SU-DHL-6 (cell line): ENCODE measurements around the gene STK32C.

Source experiments
- H2AFZ ChIP-seq: fragments of 200-600 bp; sonication (generic); 2 replicates; pipeline ENCODE4 v1.6.1; 2014; ENCODE audit warnings: low read depth, mild to moderate bottlenecking, moderate library complexity, mixed read lengths, antibody characterized with exemption, low read length; ENCODE audit not compliant: severe bottlenecking
- H3F3A ChIP-seq: fragments of 200-600 bp; shearing (Covaris generic); 2 replicates; pipeline ENCODE4 v1.6.0; 2016; ENCODE audit warnings: antibody characterized with exemption, mild to moderate bottlenecking; ENCODE audit not compliant: insufficient read depth
- H3K27ac ChIP-seq: fragments of 200-600 bp; sonication (generic); 2 replicates; pipeline ENCODE4 v1.5.1; 2016; ENCODE audit warnings: low read depth, mild to moderate bottlenecking, low read length, moderate library complexity, mixed read lengths
- H3K27me3 ChIP-seq: fragments of 200-600 bp; sonication (generic), shearing (Covaris generic); 2 replicates; pipeline ENCODE4 v1.6.0; 2014; ENCODE audit warnings: mild to moderate bottlenecking, low read length
- H3K36me3 ChIP-seq: fragments of 200-600 bp; sonication (generic); 2 replicates; pipeline ENCODE4 v1.6.1; 2014; ENCODE audit warnings: mild to moderate bottlenecking, low read length, mixed read lengths
- H3K4me2 ChIP-seq: fragments of 300-600, 200-600 bp; shearing (Covaris generic), sonication (generic); 2 replicates; pipeline ENCODE4 v1.6.0; 2014; ENCODE audit warnings: low read length, low read depth, mild to moderate bottlenecking; ENCODE audit not compliant: poor library complexity, severe bottlenecking
- H3K4me3 ChIP-seq: fragments of 200-600 bp; sonication (generic); 2 replicates; pipeline ENCODE4 v1.5.1; 2014; ENCODE audit warnings: antibody characterized with exemption, low read length, mild to moderate bottlenecking, mixed read lengths; ENCODE audit not compliant: insufficient read depth, poor library complexity, severe bottlenecking
- H3K79me2 ChIP-seq: fragments of 200-600 bp; sonication (generic); 2 replicates; pipeline ENCODE4 v1.6.1; 2014; ENCODE audit warnings: mild to moderate bottlenecking, low read length, moderate library complexity; ENCODE audit not compliant: insufficient read depth
- H3K9ac ChIP-seq: fragments of 200-600 bp; sonication (generic); 2 replicates; pipeline ENCODE4 v1.7.0; 2014; ENCODE audit warnings: mild to moderate bottlenecking, low read length
- H3K9me2 ChIP-seq: fragments of 200-600 bp; sonication (generic); replicated peaks from 2 replicates; pipeline ENCODE4 v1.6.1; 2014; ENCODE audit warnings: low read length; ENCODE audit not compliant: insufficient read depth
- H3K9me3 ChIP-seq: fragments of 200-600 bp; sonication (generic); 2 replicates; pipeline ENCODE4 v1.6.1; 2014; ENCODE audit warnings: low read length, mixed read lengths; ENCODE audit not compliant: insufficient read depth
- H4K20me1 ChIP-seq: fragments of 200-600 bp; sonication (generic); 2 replicates; pipeline ENCODE4 v1.6.1; 2014; ENCODE audit warnings: low read depth, mild to moderate bottlenecking, antibody characterized with exemption, low read length, moderate library complexity, mixed read lengths
- EZH2phosphoT487 ChIP-seq: fragments of 200-600 bp; sonication (generic), shearing (Covaris generic); conservative IDR thresholded peaks from 2 replicates; pipeline ENCODE4 v1.6.1; 2018; ENCODE audit warnings: mild to moderate bottlenecking, antibody characterized with exemption, low read length, moderate library complexity, mixed read lengths
- TF ChIP-seq, protein P1 (sequence below): fragments of 200-600 bp; sonication (generic); IDR thresholded peaks from one replicate; pipeline ENCODE4 v1.5.1; 2017; ENCODE audit warnings: antibody characterized with exemption, mild to moderate bottlenecking, low read length, moderate library complexity; ENCODE audit not compliant: insufficient read depth, poor library complexity, severe bottlenecking

STK32C gene

DNA sequence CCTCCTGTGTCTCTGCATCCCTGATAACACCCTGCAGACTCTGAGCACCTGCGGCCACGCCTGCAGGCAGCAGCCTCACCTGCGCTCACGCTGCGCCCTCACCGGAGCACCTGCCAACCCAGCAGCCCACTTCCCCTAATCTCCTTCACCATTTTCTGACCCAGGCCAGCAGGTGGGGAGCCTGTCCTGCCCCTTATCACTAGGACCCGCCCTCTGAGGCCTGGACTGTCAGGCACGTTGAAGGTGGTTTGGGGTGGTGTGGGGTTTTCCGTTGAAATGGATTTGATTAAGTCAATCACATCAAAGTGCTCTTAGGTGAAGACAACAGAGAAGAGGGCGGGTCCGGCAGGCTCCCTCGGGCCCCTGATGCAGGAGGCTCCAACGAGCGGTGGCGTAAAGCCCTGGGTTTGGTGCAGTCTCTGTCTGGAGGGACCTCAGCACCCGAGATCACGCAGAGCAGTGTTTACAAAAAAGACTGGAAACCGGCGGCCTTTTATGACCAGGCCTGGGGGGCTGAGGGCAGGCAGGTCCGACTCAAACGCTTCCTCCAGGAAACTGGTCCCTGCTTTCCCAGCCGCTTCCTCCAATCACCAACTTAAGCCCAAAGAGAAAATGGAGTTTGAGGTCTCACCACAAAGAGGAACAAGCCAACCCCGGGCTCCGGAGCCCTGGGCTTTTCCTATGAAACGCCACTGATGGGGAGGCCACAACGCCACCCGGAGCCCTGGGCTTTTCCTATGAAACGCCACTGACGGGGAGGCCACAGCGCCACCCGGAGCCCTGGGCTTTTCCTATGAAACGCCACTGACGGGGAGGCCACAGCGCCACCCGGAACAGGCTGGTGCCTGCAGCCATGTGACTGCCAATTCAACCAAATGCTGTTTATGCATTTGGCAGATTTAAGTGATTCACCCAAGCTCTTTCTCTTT lies 75.5 kb downstream of the STK32C start:
- TF ChIP-seq, protein P1, sequence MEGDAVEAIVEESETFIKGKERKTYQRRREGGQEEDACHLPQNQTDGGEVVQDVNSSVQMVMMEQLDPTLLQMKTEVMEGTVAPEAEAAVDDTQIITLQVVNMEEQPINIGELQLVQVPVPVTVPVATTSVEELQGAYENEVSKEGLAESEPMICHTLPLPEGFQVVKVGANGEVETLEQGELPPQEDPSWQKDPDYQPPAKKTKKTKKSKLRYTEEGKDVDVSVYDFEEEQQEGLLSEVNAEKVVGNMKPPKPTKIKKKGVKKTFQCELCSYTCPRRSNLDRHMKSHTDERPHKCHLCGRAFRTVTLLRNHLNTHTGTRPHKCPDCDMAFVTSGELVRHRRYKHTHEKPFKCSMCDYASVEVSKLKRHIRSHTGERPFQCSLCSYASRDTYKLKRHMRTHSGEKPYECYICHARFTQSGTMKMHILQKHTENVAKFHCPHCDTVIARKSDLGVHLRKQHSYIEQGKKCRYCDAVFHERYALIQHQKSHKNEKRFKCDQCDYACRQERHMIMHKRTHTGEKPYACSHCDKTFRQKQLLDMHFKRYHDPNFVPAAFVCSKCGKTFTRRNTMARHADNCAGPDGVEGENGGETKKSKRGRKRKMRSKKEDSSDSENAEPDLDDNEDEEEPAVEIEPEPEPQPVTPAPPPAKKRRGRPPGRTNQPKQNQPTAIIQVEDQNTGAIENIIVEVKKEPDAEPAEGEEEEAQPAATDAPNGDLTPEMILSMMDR: no peak
- TF ChIP-seq EZH2phosphoT487: no peak
- Histone ChIP-seq H3K9me3 (no peaks in the 10 kb centered on the region), H2AFZ (no peak overlapping the region), H3K4me3 (no peak overlapping the region), H3K9me2 (no peaks in the 10 kb centered on the region), H3K4me2 (no peak overlapping the region), H3K79me2 (no peaks in the 10 kb centered on the region), H3K9ac (no peak overlapping the region), H3K27ac (no peak overlapping the region), H4K20me1 (no peaks in the 10 kb centered on the region), H3F3A (no peaks in the 10 kb centered on the region), H3K36me3 (no peaks in the 10 kb centered on the region), H3K27me3 (no peaks in the 10 kb centered on the region)

DNA sequence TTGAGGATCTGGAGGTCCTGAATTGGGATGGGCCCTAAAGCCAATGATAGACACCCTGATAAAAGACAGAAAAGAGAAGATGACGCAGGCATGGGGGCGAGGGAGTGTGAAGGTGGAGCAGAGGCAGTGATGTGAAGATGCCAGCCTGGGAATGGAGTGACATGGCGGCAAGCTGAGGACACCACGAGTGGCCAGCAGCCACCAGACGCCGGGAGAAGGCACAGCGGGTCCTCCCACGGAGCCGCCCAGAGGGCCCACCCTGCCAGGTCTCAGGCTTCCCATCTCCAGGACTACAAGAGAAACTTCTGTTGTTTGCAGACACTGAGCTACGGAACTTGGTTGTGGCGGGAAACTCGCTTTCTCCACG lies 76.1 kb downstream of the STK32C start:
- Histone ChIP-seq H4K20me1 (no peaks in the 10 kb centered on the region), H3F3A (no peaks in the 10 kb centered on the region), H3K36me3 (no peaks in the 10 kb centered on the region), H3K9ac (no peak overlapping the region), H3K27ac (no peak overlapping the region), H2AFZ (no peak overlapping the region), H3K9me3 (no peaks in the 10 kb centered on the region), H3K4me3 (no peak overlapping the region), H3K4me2 (no peak overlapping the region), H3K9me2 (no peaks in the 10 kb centered on the region), H3K79me2 (no peaks in the 10 kb centered on the region), H3K27me3 (no peaks in the 10 kb centered on the region)
- TF ChIP-seq, protein P1: no peak
- TF ChIP-seq EZH2phosphoT487: no peak

DNA sequence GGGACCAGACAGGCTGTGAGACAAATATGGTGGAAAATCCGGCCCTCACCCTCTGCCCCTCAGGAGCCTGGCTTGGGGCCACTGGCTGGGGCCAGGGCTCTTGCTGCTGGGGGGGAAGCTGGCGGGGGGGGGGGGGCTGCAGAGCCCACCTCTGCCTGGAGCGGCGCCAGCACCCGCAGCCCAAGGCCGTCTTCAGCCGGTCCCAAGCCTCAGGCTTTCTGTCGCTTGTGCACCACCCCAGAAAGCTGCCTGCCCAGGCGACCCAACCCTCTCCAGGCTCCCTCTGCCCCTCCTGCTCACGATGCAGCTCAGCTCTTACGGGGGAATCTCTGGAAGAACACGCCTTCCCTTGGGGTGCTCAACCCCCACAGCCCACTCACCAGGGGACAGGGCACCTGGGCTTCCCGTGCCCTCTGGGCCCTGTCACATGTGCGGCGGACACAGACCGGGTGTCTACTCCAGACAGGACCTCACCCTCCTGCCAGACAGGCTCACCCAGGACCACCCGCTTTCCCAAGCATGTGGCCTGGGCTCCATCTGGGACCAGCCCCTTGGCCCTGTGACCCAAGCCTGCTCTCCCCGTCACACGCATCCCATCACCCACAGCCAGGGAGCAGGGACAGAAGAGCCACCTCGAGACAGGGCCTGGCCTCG lies 77.1 kb downstream of the STK32C start:
- Histone ChIP-seq H3K4me2 (no peak overlapping the region), H3K27me3 (no peaks in the 10 kb centered on the region), H3K36me3 (no peaks in the 10 kb centered on the region), H3K9me3 (no peaks in the 10 kb centered on the region), H3K79me2 (no peaks in the 10 kb centered on the region), H3K4me3 (no peak overlapping the region), H3F3A (no peaks in the 10 kb centered on the region), H3K9me2 (no peaks in the 10 kb centered on the region), H3K27ac (no peak overlapping the region), H3K9ac (no peak overlapping the region), H2AFZ (no peak overlapping the region), H4K20me1 (no peaks in the 10 kb centered on the region)
- no peak for TF ChIP-seq EZH2phosphoT487
- TF ChIP-seq, protein P1: no peak
